Measurements from ENCODE around the gene CDON. TPM values are rescaled to one million over a fixed set of nuclear protein-coding genes. Genes with fewer than 3 reads are reported as not detected.

CDON gene
- total and polyA plus RNA-seq, 2 donors, result 8.4 to 47.4 TPM

- H3K4me1 ChIP-seq (ENCODE audit: insufficient read depth), result no peaks in the 10 kb centered on the region
- 95% methylated on average over 22 of the region's 22 CpGs for WGBS
- H3K27ac ChIP-seq (ENCODE audit: low read depth), result no peak overlapping the region
- DNase-seq (ENCODE audit: extremely low spot score), result no peak
- no peak overlapping the region for H3K4me3 ChIP-seq (ENCODE audit: low read depth, low read length)
- H3K36me3 ChIP-seq (ENCODE audit: insufficient read depth), result no peaks in the 10 kb centered on the region
Observed at GRCh38 chr11:125949271-125950177, 113.1 kb downstream of the CDON start.

GRCh38 chr11:125948278-125949051, 114.2 kb downstream of the CDON start:
- Histone ChIP-seq H3K4me1 (ENCODE audit: insufficient read depth) (no peaks in the 10 kb centered on the region), H3K27ac (ENCODE audit: low read depth) (no peak overlapping the region), H3K4me3 (ENCODE audit: low read depth, low read length) (no peak overlapping the region), H3K36me3 (ENCODE audit: insufficient read depth) (no peaks in the 10 kb centered on the region)
- no peak for DNase-seq (ENCODE audit: extremely low spot score)
- 89% methylated on average over 23 of the region's 23 CpGs for WGBS

- H3K36me3 ChIP-seq (ENCODE audit: insufficient read depth), result no peaks in the 10 kb centered on the region
- no peak overlapping the region for H3K27ac ChIP-seq (ENCODE audit: low read depth)
- H3K4me3 ChIP-seq (ENCODE audit: low read depth, low read length), result no peak overlapping the region
- whole genome bisulfite sequencing, result 88% methylated on average over 24 of the region's 24 CpGs
- DNase-seq (ENCODE audit: extremely low spot score), result no peak
- H3K4me1 ChIP-seq (ENCODE audit: insufficient read depth), result no peaks in the 10 kb centered on the region
Observed at GRCh38 chr11:125947419-125948277, 115.0 kb downstream of the CDON start.

- DNase-seq (ENCODE audit: extremely low spot score), result no peak
- Histone ChIP-seq H3K27ac (ENCODE audit: low read depth) (no peak overlapping the region), H3K36me3 (ENCODE audit: insufficient read depth) (no peaks in the 10 kb centered on the region), H3K4me3 (ENCODE audit: low read depth, low read length) (no peak overlapping the region), H3K4me1 (ENCODE audit: insufficient read depth) (no peaks in the 10 kb centered on the region)
- 93% methylated on average over 14 of the region's 14 CpGs for WGBS
Observed at GRCh38 chr11:125946712-125947418, 115.8 kb downstream of the CDON start.

- no peak for DNase-seq (ENCODE audit: extremely low spot score)
- no peaks in the 10 kb centered on the region for H3K36me3 ChIP-seq (ENCODE audit: insufficient read depth)
- 85% methylated on average over 8 of the region's 8 CpGs for WGBS
- no peaks in the 10 kb centered on the region for H3K4me1 ChIP-seq (ENCODE audit: insufficient read depth)
- H3K27ac ChIP-seq (ENCODE audit: low read depth), result no peak within 1 kb of the TSS
- H3K4me3 ChIP-seq (ENCODE audit: low read depth, low read length), result no peak within 1 kb of the TSS
Observed at GRCh38 chr11:125945797-125946520, 116.7 kb downstream of the CDON start, which contains the start of gene VSIG10L2. TSS of gene VSIG10L2 (plus strand) at chr11:125946044. CDS start at chr11:125946056, 12 bp downstream.

GRCh38 chr11:125945011-125945796, 117.5 kb downstream of the CDON start:
- Histone ChIP-seq H3K36me3 (ENCODE audit: insufficient read depth) (no peaks in the 10 kb centered on the region), H3K27ac (ENCODE audit: low read depth) (no peak overlapping the region), H3K4me3 (ENCODE audit: low read depth, low read length) (no peak overlapping the region), H3K4me1 (ENCODE audit: insufficient read depth) (no peaks in the 10 kb centered on the region)
- WGBS, result 75% methylated on average over 15 of the region's 15 CpGs
- DNase-seq (ENCODE audit: extremely low spot score), result no peak

GRCh38 chr11:125944350-125945010, 118.2 kb downstream of the CDON start:
- no peaks in the 10 kb centered on the region for H3K36me3 ChIP-seq (ENCODE audit: insufficient read depth)
- no peak for DNase-seq (ENCODE audit: extremely low spot score)
- H3K4me3 ChIP-seq (ENCODE audit: low read depth, low read length), result no peak overlapping the region
- WGBS, result 84% methylated on average over 13 of the region's 13 CpGs
- H3K27ac ChIP-seq (ENCODE audit: low read depth), result no peak overlapping the region
- no peaks in the 10 kb centered on the region for H3K4me1 ChIP-seq (ENCODE audit: insufficient read depth)

- WGBS, result 89% methylated on average over 9 of the region's 9 CpGs
- H3K27ac ChIP-seq (ENCODE audit: low read depth), result no peak overlapping the region
- no peaks in the 10 kb centered on the region for H3K36me3 ChIP-seq (ENCODE audit: insufficient read depth)
- H3K4me1 ChIP-seq (ENCODE audit: insufficient read depth), result no peaks in the 10 kb centered on the region
- DNase-seq (ENCODE audit: extremely low spot score), result no peak
- no peak overlapping the region for H3K4me3 ChIP-seq (ENCODE audit: low read depth, low read length)
Observed at GRCh38 chr11:125943661-125944349, 118.9 kb downstream of the CDON start.

- no peaks in the 10 kb centered on the region for H3K4me1 ChIP-seq (ENCODE audit: insufficient read depth)
- no peak overlapping the region for H3K4me3 ChIP-seq (ENCODE audit: low read depth, low read length)
- DNase-seq (ENCODE audit: extremely low spot score), result no peak
- H3K27ac ChIP-seq (ENCODE audit: low read depth), result no peak overlapping the region
- WGBS, result 92% methylated on average over 12 of the region's 12 CpGs
- no peaks in the 10 kb centered on the region for H3K36me3 ChIP-seq (ENCODE audit: insufficient read depth)
Observed at GRCh38 chr11:125942771-125943428, 119.8 kb downstream of the CDON start.

GRCh38 chr11:125941619-125942611, 120.8 kb downstream of the CDON start:
- H3K4me1 ChIP-seq (ENCODE audit: insufficient read depth), result no peaks in the 10 kb centered on the region
- 43% methylated on average over 20 of the region's 20 CpGs for WGBS
- no peak overlapping the region for H3K4me3 ChIP-seq (ENCODE audit: low read depth, low read length)
- H3K27ac ChIP-seq (ENCODE audit: low read depth), result no peak overlapping the region
- H3K36me3 ChIP-seq (ENCODE audit: insufficient read depth), result no peaks in the 10 kb centered on the region
- no peak for DNase-seq (ENCODE audit: extremely low spot score)
